Measurements from ENCODE around the gene RAP1GAP2.

Gene RAP1GAP2

DNA sequence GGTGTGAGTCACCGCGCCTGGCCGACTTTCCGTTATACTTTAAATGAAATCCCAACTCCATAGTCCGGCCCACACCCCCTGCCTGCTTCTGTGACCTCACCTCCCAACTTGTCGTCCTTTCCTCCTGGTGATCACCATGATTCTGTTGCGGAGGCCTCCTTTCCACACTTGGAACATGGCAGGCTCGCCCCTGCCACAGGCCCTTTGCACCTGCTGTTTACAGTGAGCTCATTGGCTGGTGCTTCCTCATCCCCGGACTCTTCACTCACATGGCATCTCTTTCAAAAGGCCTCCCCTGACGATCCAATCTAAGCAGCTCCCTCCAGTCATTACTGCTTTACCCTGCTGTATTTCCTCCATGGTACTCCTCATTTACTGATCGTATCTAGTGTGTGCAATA is 64.6 kb downstream of the RAP1GAP2 start:
- no peak for DNase-seq (ENCODE audit: low read depth)

DNA sequence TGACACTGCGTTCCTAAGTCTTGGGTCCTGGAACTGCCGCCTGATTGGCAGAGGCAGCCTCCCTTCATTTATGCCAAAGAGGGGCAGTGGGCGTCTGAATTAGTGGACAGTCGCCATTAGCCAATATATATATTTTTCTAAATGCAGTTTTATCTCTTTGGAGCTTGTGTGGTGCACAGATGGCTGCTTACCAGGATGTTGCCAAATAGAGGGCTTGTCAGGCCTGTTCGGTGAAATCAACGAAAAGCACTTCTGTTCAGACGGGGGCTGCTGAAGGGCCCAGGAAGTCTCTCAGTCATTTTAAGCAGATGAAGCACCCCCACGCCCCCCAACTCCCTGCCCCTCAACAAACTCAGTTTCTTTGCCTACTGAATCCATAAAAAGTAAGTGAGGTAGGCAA is 66.0 kb downstream of the RAP1GAP2 start:
- no peak for DNase-seq (ENCODE audit: low read depth)
- H3K4me3 ChIP-seq (ENCODE audit: low read depth, low read length), result no peak overlapping the region
- TF ChIP-seq, protein P1, sequence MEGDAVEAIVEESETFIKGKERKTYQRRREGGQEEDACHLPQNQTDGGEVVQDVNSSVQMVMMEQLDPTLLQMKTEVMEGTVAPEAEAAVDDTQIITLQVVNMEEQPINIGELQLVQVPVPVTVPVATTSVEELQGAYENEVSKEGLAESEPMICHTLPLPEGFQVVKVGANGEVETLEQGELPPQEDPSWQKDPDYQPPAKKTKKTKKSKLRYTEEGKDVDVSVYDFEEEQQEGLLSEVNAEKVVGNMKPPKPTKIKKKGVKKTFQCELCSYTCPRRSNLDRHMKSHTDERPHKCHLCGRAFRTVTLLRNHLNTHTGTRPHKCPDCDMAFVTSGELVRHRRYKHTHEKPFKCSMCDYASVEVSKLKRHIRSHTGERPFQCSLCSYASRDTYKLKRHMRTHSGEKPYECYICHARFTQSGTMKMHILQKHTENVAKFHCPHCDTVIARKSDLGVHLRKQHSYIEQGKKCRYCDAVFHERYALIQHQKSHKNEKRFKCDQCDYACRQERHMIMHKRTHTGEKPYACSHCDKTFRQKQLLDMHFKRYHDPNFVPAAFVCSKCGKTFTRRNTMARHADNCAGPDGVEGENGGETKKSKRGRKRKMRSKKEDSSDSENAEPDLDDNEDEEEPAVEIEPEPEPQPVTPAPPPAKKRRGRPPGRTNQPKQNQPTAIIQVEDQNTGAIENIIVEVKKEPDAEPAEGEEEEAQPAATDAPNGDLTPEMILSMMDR (conservative IDR thresholded peaks at IDR 0.05; ENCODE audit: low read depth, low read length), result no peak

More for the DNA sequence above, 64.6 kb downstream of the RAP1GAP2 start:
- no peak overlapping the region for H3K4me3 ChIP-seq (ENCODE audit: low read depth, low read length)
- TF ChIP-seq, protein P1 (conservative IDR thresholded peaks at IDR 0.05; ENCODE audit: low read depth, low read length), result no peak

DNA sequence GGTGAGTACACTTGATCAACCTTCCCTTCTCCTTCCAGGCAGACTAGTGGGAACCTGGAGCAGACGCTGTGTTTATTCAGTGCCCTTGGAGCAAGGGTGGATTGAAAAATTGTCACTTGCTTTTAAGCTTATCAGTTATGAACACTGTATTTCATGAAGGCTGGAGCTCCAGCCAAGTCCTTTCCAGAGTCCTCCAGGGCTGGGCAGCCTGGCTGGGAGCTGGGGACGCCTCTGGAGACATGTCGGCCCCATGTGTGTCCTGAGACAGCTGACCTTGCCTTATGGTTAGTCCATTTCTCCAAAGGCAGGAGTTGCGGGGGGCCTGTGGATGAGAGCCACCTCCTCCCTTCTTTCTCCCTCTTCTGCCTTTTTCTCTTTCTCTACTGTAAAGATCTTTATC is 67.0 kb downstream of the RAP1GAP2 start:
- TF ChIP-seq, protein P1 (conservative IDR thresholded peaks at IDR 0.05; ENCODE audit: low read depth, low read length), result no peak
- H3K4me3 ChIP-seq (ENCODE audit: low read depth, low read length), result no peak overlapping the region
- no peak for DNase-seq (ENCODE audit: low read depth)

DNA sequence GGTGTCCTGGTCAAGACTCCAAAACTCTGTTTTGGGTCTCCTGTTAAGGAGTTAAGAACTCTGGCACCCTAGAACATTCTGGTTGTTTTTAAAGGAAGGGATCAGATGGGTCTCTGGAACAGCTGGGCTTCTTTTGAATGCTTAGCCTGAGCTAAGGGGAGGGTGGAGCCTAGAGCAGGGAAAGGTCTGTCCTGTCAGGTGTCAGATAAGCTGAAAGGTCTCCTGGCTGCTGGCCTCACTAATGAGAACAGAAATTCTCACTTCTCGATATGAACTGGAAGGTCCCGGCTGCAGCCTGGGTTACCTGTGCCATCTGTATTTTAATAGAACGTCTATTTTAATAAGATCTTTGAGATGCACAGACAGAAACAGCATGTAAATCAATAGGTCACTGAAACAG is 69.0 kb downstream of the RAP1GAP2 start:
- TF ChIP-seq, protein P1 (conservative IDR thresholded peaks at IDR 0.05; ENCODE audit: low read depth, low read length), result no peak
- H3K4me3 ChIP-seq (ENCODE audit: low read depth, low read length), result no peak overlapping the region
- DNase-seq (ENCODE audit: low read depth), result no peak

DNA sequence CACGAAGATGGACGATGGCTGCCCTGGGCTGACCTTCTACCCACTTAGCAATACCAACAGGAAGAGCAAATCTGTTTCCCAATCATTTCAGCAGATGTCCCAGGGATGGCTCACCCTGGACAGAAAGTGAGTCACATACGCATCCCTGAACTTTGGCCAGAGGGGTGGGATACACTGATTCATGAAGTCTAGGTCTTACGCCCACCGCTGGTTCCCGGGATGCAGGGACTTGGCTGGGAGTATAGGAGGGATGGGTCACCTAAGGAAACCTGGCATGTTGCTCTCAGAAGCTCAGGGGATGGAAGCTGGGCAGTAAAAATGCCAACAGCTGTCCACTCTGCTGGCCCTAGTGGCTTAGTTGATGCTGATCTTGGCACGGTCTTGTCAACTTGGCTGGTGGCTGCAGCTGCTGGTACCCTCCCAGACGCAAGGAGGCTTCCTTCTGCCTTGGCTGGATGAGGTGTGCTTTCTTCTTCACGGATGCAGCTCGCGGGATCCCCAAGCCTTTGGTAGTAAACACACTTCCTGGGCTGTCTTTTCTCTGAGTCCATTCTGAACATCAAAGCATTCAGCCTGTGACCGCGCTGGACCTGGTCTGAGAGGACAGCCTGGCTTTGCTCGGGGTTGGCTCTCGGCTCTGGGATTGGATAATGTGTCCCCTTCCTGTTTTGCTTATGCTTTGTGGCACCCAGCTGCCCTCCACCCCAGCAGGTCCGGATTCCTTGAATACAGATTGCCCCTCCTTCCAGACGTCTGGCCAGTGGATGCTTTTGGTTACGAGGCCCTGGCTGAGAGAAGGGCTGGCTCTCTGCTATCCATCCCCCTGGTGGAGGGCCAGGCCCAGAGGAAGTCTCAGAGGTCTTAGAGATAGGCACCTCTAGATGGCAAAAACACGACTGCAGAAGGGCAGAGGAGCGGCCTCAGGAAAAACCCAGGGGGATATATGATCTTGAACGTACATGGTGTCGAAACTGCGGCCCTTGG is 71.5 kb downstream of the RAP1GAP2 start:
- TF ChIP-seq, protein P1 (conservative IDR thresholded peaks at IDR 0.05; ENCODE audit: low read depth, low read length), result peak; percentile 24
- H3K4me3 ChIP-seq (ENCODE audit: low read depth, low read length), result no peak overlapping the region
- DNase-seq (ENCODE audit: low read depth), result peak; percentile 39

DNA sequence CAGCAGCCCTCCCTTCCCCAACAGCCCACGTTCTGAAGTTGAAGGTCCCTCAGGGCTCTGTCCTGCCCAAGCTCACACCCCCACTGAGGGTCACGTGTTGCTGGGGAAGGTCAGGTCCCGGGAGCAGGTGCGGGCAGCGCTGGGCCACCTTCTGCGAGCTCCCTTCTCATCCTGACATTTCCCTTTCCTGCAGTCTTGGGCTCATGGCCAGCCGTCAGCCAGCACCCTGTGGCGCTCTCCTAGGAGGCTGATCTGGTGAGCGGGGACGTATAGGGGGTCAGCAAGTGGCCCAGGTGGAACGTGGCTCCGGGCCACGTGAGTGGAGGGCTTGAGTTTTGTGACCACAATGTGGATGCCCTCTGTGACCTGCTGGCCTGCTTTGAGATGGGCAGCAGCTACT is 73.4 kb downstream of the RAP1GAP2 start:
- H3K4me3 ChIP-seq (ENCODE audit: low read depth, low read length), result no peak overlapping the region
- TF ChIP-seq, protein P1 (conservative IDR thresholded peaks at IDR 0.05; ENCODE audit: low read depth, low read length), result no peak
- no peak for DNase-seq (ENCODE audit: low read depth)

DNA sequence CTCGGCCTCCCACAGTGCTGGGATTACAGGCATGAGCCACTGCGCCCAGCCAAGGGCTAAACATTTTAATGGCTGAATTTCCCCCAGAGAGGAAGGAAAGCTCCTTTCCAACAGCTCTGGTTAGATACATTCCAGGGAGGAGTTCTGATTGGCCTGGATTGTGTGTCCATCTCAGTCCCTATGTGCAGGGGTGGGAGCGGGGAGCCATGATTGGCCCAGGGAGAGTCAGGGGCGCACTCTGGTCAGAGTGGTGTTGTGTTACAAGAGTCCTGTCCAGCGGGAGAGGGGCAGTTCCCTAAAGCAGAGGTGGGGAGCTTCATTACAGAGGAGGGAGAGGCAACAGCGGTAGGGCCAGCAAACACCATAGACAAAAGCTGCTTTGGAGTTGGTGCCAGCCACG is 75.0 kb downstream of the RAP1GAP2 start:
- TF ChIP-seq, protein P1 (conservative IDR thresholded peaks at IDR 0.05; ENCODE audit: low read depth, low read length), result no peak
- no peak overlapping the region for H3K4me3 ChIP-seq (ENCODE audit: low read depth, low read length)
- no peak for DNase-seq (ENCODE audit: low read depth)

All from choroid plexus epithelial cell (primary cell).